ENCODE results near the gene OGFOD2.

DNA sequence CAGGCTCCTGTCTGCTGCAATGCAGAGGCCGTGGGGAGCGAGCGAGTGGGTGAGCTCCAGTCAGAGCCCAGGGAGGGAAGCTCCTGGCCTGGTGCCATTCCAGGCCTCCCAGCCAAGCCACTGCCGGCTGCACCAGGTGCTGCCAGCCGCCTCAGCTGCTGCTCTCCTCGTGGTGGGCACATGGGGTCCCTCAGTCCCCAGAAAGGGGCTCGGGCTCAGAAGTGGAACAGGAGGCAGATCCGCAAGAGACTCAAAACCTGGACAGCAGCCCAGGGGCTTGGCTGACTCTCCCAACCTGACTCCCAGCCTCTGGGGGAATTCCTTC, 11.1 kb upstream of the OGFOD2 start:
- TF ChIP-seq CTCF (IDR thresholded peaks at IDR 0.05) = no peak
- no peak for TF ChIP-seq POLR2A (IDR thresholded peaks at IDR 0.05)
